ENCODE measurements around the gene SARM1. TPM values are rescaled to one million over a fixed set of nuclear protein-coding genes. Genes with fewer than 3 reads are reported as not detected.

The SARM1 gene
- total RNA-seq, 1 experiment from 2014 or later: 32.8 TPM

- Histone ChIP-seq H3K9me3 (no peaks in the 10 kb centered on the region), H3K36me3 (ENCODE audit: control insufficient read depth, insufficient read depth, low read length) (peaks cover 27% of the 10 kb centered on the region), H3K4me3 (ENCODE audit: low read depth, low read length) (no peak overlapping the region), H3K4me1 (peaks cover 22% of the 10 kb centered on the region), H3K27me3 (replicated peaks; ENCODE audit: control insufficient read depth, insufficient read depth, low read length) (no peaks in the 10 kb centered on the region)
- intact Hi-C loops (cut with micrococcal nuclease; ENCODE audit: unreplicated experiment): no loop called here
- peaks cover 8% of the 10 kb centered on the region for H3K4me1 Mint-ChIP-seq (ENCODE audit: low read depth, unreplicated experiment)
- no peaks in the 10 kb centered on the region for H3K9me3 Mint-ChIP-seq (ENCODE audit: unreplicated experiment)
- BruUV-seq (replicated peaks): no TSS peak
- TF ChIP-seq CTCF (IDR thresholded peaks at IDR 0.05; ENCODE audit: insufficient read depth in 1 of 2, low read depth in 1 of 2, low read length in 1 of 2, severe bottlenecking in 1 of 2, unreplicated experiment in 1 of 2): no peak
- ChIA-PET POLR2A (interaction anchor here (0.9 to 1.3 kb wide), 2 partner anchors 9 to 13 kb away, joined by 5 to 11 read pairs; partner anchors contain the start of genes IFT20, POLDIP2 and TNFAIP1), CTCF (interaction anchor here (1.0 to 1.6 kb wide), 5 partner anchors 9 to 72 kb away, joined by 3 to 5 read pairs (median 3); partner anchors contain the start of genes IFT20, POLDIP2, TNFAIP1 and VTN)
- H3K36me3 Mint-ChIP-seq (ENCODE audit: insufficient read depth, unreplicated experiment): peaks cover 91% of the 10 kb centered on the region
- no peaks in the 10 kb centered on the region for H3K27me3 Mint-ChIP-seq (ENCODE audit: insufficient read depth, unreplicated experiment)
- H3K27ac Mint-ChIP-seq (ENCODE audit: unreplicated experiment): no peak overlapping the region
- no peak overlapping the region for H3K4me3 Mint-ChIP-seq (ENCODE audit: unreplicated experiment)
- DNase-seq: peak in 1 of 2 experiments; percentile 52
Measured at GRCh38 chr17:28344435-28344901, 27.0 kb upstream of the SARM1 start.

GRCh38 chr17:28345419-28346198, 25.9 kb upstream of the SARM1 start:
- intact Hi-C loops (cut with micrococcal nuclease; ENCODE audit: unreplicated experiment): no loop called here
- Histone ChIP-seq H3K4me3 (ENCODE audit: low read depth, low read length) (no peak overlapping the region), H3K27me3 (replicated peaks; ENCODE audit: control insufficient read depth, insufficient read depth, low read length) (no peaks in the 10 kb centered on the region), H3K4me1 (peaks cover 22% of the 10 kb centered on the region), H3K9me3 (no peaks in the 10 kb centered on the region), H3K36me3 (ENCODE audit: control insufficient read depth, insufficient read depth, low read length) (peaks cover 27% of the 10 kb centered on the region)
- H3K36me3 Mint-ChIP-seq (ENCODE audit: insufficient read depth, unreplicated experiment): peaks cover 91% of the 10 kb centered on the region
- ChIA-PET POLR2A (interaction anchor here (1.1 to 3.3 kb wide), 5 partner anchors 10 to 282 kb away, joined by 3 to 42 read pairs (median 10); partner anchors contain the start of genes IFT20, POLDIP2, TNFAIP1 and VTN), CTCF (interaction anchor here (0.9 to 2.0 kb wide), 5 partner anchors 10 to 112 kb away, joined by 3 to 13 read pairs (median 3); partner anchors contain the start of genes IFT20, POLDIP2, TNFAIP1 and VTN)
- no peaks in the 10 kb centered on the region for H3K9me3 Mint-ChIP-seq (ENCODE audit: unreplicated experiment)
- H3K4me3 Mint-ChIP-seq (ENCODE audit: unreplicated experiment): no peak overlapping the region
- BruUV-seq (replicated peaks): TSS peak; percentile 2
- TF ChIP-seq CTCF (IDR thresholded peaks at IDR 0.05; ENCODE audit: insufficient read depth in 1 of 2, low read depth in 1 of 2, low read length in 1 of 2, severe bottlenecking in 1 of 2, unreplicated experiment in 1 of 2): no peak
- H3K27ac Mint-ChIP-seq (ENCODE audit: unreplicated experiment): peak overlapping the region; percentile 1
- peaks cover 8% of the 10 kb centered on the region for H3K4me1 Mint-ChIP-seq (ENCODE audit: low read depth, unreplicated experiment)
- no peaks in the 10 kb centered on the region for H3K27me3 Mint-ChIP-seq (ENCODE audit: insufficient read depth, unreplicated experiment)
- no peak for DNase-seq

- Mint-ChIP-seq H3K4me1 (ENCODE audit: low read depth, unreplicated experiment) (peaks cover 8% of the 10 kb centered on the region), H3K9me3 (ENCODE audit: unreplicated experiment) (no peaks in the 10 kb centered on the region), H3K27ac (ENCODE audit: unreplicated experiment) (peak overlapping the region; percentile 1), H3K36me3 (ENCODE audit: insufficient read depth, unreplicated experiment) (peaks cover 91% of the 10 kb centered on the region), H3K4me3 (ENCODE audit: unreplicated experiment) (no peak overlapping the region), H3K27me3 (ENCODE audit: insufficient read depth, unreplicated experiment) (no peaks in the 10 kb centered on the region)
- ChIA-PET CTCF (interaction anchor here (0.9 to 2.4 kb wide), 6 partner anchors 10 to 113 kb away, joined by 3 to 13 read pairs (median 5); partner anchors contain the start of genes IFT20, POLDIP2, TNFAIP1 and VTN), POLR2A (interaction anchor here (1.1 to 3.3 kb wide), 5 partner anchors 10 to 282 kb away, joined by 3 to 42 read pairs (median 10); partner anchors contain the start of genes IFT20, POLDIP2, TNFAIP1 and VTN)
- H3K36me3 ChIP-seq (ENCODE audit: control insufficient read depth, insufficient read depth, low read length): peaks cover 29% of the 10 kb centered on the region
- no peaks in the 10 kb centered on the region for H3K27me3 ChIP-seq (replicated peaks; ENCODE audit: control insufficient read depth, insufficient read depth, low read length)
- H3K4me1 ChIP-seq: peaks cover 22% of the 10 kb centered on the region
- no peak for DNase-seq
- H3K4me3 ChIP-seq (ENCODE audit: low read depth, low read length): no peak overlapping the region
- intact Hi-C loops (cut with micrococcal nuclease; ENCODE audit: unreplicated experiment): no loop called here
- no peaks in the 10 kb centered on the region for H3K9me3 ChIP-seq
- BruUV-seq (replicated peaks): no TSS peak
- TF ChIP-seq CTCF (IDR thresholded peaks at IDR 0.05; ENCODE audit: insufficient read depth in 1 of 2, low read depth in 1 of 2, low read length in 1 of 2, severe bottlenecking in 1 of 2, unreplicated experiment in 1 of 2): no peak
Measured at GRCh38 chr17:28346199-28346580, 25.3 kb upstream of the SARM1 start.
